NCI-H748 (cell line): ENCODE results near the gene ARHGEF26.
"Not testable (repeated sequence)": the region's sequence is repeated elsewhere in the genome, so short reads cannot be mapped to it uniquely, and the experiment has no call there.

Source experiments
- DNase-seq: peaks from one replicate; lab custom pipeline; 2025; ENCODE audit not compliant: unreplicated experiment; lab: John Stamatoyannopoulos, UW

Gene ARHGEF26, protein sequence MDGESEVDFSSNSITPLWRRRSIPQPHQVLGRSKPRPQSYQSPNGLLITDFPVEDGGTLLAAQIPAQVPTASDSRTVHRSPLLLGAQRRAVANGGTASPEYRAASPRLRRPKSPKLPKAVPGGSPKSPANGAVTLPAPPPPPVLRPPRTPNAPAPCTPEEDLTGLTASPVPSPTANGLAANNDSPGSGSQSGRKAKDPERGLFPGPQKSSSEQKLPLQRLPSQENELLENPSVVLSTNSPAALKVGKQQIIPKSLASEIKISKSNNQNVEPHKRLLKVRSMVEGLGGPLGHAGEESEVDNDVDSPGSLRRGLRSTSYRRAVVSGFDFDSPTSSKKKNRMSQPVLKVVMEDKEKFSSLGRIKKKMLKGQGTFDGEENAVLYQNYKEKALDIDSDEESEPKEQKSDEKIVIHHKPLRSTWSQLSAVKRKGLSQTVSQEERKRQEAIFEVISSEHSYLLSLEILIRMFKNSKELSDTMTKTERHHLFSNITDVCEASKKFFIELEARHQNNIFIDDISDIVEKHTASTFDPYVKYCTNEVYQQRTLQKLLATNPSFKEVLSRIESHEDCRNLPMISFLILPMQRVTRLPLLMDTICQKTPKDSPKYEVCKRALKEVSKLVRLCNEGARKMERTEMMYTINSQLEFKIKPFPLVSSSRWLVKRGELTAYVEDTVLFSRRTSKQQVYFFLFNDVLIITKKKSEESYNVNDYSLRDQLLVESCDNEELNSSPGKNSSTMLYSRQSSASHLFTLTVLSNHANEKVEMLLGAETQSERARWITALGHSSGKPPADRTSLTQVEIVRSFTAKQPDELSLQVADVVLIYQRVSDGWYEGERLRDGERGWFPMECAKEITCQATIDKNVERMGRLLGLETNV

GRCh38 chr3:154120961-154121700 is at the start of gene ARHGEF26:
TSS of gene ARHGEF26 (plus strand) at chr3:154121390. CDS start at chr3:154121993, 603 bp downstream.
- DNase-seq = peak; percentile 88

- DNase-seq = no peak
Observed at GRCh38 chr3:154074966-154075365, 46.2 kb upstream of the ARHGEF26 start.

DNA sequence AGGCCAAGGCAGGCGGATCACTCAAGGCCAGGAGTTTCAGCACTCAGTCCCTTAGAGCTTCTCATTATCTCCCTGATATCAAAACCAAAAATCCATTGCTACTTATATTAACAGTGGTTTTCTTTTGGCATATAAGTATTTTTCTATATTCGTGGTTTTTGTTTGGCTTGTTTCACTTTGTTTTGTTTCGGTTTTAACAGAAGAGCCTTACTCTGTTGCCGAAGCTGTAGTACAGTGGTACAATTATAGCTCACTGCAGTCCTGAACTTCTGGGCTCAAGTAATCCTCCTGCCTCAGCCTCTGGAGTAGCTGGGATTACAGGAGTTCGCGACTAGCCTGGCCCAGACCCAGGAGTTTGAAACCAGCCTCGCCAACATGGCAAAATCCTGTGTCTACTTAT is 42.5 kb upstream of the ARHGEF26 start:
- no peak for DNase-seq

DNA sequence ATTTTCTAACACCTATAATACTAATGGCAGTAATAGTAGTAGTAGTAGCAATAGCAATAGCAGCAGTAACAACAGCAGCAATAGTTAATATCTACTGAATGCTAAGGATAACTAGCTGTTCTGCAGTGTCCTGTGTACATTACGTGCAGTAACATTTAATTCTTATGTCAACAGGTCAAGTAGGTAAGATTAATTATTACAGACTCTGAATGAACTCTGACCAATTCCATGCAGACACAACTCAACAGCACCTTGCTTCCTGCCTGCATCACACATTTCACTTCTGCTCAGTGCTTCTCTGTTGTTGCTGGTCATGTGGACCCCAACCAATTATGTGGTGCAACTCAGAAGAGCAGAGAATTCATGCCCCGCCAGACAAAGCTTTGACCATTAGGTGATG is 39.9 kb upstream of the ARHGEF26 start:
- DNase-seq = no peak

DNA sequence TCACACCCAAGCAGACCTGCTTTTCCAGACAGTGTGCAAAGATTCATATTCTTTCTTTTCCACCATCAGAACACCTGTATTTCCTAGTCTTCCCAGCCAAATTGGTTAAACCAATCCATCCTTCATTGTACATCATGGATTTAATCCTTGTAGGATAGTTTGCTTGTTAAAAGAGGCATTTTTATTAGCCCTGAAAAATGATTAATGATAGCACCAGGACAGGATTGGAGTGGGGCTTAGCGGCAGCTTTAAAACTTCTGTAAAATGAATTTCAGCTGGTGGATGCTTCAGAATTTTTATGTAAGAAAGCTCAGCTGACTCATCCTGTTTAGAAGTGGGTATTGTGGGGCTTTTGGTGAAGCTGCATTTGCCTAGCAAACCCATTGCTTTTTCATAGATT is 36.1 kb upstream of the ARHGEF26 start:
- DNase-seq = no peak

DNA sequence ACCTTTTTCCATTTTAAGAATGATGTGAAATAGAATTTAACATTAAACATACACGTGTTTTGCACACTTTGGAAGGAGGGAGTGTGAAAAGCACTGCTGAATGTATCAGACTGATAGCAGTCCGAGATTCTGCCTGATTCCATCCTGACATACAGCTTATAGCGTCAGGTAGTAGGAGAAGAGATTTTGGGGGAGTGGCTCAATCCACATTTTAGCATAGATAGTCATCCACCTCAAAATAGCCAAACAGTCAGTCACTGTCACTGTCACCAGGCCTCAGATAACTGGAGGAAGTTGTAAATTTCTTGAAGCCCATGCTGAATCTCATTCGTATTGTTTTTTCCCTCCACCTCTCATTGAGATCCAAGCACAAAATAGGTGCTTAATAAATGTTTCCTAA is 35.4 kb upstream of the ARHGEF26 start:
- DNase-seq = no peak

DNA sequence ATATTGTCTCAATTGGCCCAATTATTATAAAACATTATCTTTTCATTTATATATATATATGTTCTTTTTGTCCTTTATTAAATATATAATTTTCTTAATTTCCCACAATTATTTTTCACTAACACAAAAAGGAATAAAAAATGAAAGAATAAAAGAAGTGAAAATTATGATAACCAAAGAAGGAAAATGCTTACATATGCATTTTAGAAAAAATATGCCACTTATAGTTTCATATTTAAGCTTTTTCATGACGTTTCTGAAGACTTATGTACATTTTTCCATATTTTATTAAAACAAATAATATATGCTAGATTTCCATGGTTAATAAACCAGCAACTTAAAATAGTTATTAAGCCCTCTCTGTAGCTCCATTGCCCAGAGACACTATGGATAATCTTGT is 34.9 kb upstream of the ARHGEF26 start:
- DNase-seq = no peak

DNA sequence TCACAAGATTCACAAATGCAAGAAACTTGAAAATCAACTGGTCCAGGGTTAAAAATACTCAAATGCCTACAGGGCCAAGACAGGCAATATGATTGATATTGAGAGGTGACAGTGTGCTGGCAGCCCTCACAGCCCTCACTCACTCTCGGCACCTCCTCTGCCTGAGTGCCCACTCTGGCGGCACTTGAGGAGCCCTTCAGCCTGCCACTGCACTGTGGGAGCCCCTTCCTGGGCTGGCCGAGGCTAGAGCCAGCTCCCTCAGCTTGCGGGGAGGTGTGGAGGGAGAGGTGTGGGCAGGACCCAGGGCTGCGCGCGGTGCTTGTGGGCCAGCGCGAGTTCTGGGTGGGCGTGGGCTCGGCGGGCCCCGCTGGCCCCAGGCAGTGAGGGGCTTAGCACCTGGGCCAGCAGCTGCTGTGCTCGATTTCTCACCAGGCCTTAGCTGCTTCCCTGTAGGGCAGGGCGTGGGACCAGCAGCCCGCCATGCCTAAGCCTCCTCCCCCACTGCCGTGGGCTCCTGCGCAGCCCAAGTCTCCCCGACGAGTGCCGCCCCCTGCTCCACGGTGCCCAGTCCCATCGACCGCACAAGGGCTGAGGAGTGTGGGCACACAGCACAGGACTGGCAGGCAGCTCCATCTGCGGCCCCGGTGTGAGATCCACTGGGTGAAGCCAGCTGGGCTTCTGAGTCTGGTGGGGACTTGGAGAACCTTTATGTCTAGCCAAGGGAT is 33.3 kb upstream of the ARHGEF26 start:
- not testable (repeated sequence) for DNase-seq

DNA sequence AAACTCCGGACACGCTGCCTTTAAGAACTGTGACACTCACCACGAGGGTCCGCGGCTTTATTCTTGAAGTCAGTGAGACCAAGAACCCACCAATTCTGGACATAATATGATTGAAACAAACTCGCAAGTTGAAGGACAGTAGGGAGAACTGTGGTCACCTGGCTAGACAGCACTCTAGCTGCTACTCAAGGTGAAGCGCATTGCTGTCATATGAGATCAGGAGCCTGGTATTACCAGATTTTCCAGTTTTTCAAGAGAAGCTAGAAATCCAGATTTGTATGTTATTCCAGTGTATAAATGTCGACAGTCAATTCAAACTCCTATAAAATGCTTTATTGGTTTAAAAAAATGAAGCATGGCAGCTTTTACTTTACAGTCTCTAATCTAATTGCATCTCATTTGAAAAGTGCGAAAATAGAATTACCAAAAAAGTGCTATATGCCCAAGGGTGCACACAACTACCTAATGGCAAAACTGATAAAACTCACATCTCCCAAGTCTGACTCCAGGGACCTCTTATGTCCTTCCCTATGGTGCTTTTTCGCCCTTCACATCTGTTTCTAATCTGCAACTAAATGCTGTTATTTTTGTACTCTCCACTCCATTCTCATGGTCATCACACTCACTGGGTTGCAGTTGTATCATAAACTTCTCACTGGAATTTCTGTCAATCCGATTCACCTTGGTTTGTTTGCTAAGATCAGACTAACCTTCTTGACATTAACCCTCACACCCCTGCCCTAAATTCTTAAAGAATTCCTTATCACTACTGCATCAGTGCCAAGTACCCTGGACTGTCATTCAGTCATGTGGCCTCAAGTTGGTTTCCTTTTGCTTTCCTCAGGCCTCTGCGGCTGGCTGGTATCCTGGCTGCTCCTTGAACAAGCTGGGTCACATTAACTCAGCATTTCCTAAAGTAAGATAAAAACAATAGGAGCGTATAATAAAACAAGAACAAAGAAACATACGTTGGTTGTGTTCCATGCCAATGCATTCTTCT is 31.5 kb upstream of the ARHGEF26 start:
- peak; percentile 20 for DNase-seq

DNA sequence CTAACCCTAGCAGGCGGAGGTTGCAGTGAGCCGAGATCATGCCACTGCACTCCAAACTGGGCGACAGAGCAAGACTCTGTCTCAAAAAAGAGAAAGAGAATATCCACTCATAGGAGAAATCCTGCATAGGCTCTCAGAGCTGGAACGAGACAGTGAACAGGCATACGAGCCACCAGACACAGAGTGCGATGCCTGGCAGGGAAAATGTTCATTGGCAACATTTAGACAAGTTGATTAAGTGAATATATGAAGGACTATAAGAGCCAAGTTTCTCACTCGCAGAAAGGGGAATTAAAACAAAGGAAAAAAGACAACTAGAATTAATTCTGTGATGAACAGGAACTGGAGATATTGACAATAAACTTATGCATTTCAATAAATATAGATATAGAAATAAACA is 27.1 kb upstream of the ARHGEF26 start:
- DNase-seq = no peak

DNA sequence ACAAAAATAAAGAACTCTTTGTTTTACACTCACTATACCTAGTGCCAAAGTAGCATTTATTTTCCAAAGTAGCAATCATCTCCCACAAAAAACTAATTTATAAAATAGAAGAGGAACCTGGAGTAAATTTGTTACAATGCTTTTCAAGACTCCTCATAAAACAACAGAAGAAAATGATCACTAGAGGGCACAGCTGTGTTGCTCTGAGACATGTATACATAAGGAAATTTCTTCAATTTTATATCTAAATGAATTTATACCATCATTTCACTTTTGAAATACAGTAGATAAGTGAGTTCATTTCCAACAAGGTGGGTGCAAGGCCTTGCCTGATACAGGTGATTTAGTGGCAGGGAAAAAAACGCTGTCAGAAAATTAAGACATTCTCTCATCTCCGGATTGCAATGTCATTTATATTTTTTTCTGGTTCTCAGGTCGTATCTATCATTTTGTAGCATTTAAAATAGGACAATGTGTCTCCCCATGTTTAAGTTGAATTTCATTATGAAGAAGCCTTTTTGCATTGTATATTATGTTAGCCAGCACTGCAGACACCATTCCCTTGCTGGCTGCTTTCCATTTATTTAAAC is 25.3 kb upstream of the ARHGEF26 start:
- DNase-seq = peak; percentile 5

DNA sequence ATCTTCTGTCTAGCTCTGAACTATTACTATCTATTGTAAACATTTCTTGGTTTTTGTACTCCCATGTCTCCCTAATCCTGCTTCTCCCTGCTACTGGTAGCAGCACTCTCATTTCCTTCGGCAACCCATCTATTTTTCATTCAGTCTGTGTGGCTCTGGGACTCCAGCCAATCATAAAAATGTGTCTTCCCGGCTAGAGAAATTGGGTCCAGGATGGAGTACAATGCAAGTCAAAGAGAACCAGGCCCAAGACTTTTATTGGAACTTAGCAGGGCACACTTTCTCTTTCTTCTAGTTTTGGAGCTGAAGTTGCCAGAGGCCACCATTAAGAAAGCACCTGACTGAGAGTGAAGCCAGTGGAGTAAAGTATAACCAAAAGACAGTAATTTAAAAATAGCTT is 22.8 kb upstream of the ARHGEF26 start:
- DNase-seq = no peak

DNA sequence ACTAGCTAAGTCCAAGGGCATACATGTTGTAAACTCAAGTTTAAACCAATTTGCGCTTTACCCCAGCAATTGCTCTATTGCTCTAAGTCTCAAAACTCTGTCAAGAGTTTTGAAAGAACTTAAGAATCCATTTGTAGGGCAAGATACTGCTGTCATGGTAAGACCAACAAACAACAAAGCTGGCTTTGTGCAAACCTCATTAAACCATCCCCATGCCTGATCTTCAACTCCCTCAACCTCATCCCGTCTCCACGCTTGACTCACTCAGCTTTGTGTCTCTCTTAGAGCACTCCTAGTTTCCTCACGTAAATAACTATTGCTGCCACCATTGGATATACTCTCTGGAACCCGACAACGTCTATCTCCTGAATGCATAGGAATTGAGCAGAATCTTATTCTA is 20.6 kb upstream of the ARHGEF26 start:
- no peak for DNase-seq

DNA sequence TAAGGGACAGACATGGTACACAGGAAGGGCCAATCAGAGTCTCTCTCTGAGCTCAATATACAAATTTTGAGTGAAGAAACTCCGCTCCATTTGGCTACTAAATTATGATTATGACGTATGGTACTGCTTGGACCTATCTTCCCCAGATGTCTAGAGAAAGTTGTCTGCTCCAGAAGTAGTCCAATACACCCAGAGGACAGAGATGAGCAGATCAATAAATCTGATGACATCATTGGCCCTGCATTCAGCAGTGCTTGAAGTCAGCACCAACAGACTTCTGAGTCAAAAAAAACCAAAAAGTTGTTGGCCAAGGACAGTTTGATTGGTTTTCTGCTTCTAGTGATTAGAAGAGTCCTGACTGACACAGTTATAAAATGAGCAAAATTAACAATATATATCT is 19.9 kb upstream of the ARHGEF26 start:
- no peak for DNase-seq

GRCh38 chr3:154102225-154102624 is 19.0 kb upstream of the ARHGEF26 start:
- no peak for DNase-seq

GRCh38 chr3:154105218-154105975 is 15.8 kb upstream of the ARHGEF26 start:
- DNase-seq = no peak

- no peak for DNase-seq
Observed at GRCh38 chr3:154111365-154111935, 9.7 kb upstream of the ARHGEF26 start.
